Epithelial cell of proximal tubule (primary cell): ENCODE results near the gene GLIPR1L2. TPM values are rescaled to one million over a fixed set of nuclear protein-coding genes. Genes with fewer than 3 reads are reported as not detected.
"Not testable (repeated sequence)": the region's sequence is repeated elsewhere in the genome, so short reads cannot be mapped to it uniquely, and the experiment has no call there.

Experiments used
- DNase-seq: peaks from one replicate; pipeline ENCODE4 v3.0.0-alpha.2; 2011; ENCODE audit warnings: low read depth
- H3K4me3 ChIP-seq: 2 replicates; pipeline ENCODE4 v1.5.1; 2011; ENCODE audit warnings: low read depth, mild to moderate bottlenecking, low read length
- CTCF ChIP-seq: conservative IDR thresholded peaks from 2 replicates; pipeline ENCODE4 v1.5.1; 2012; ENCODE audit warnings: low read depth, mild to moderate bottlenecking, low read length
- total RNA-seq: library from RNA; depleted of rRNA; stranded (reverse); fragments of >200 nt; gene quantifications from 2 replicates; pipeline ENCODE4 v1.2.3, GENCODE V29; 2015

The GLIPR1L2 gene
- total RNA-seq, 1 donor from 2014 or later: 0.12 TPM

- no peak for TF ChIP-seq CTCF
- no peak overlapping the region for H3K4me3 ChIP-seq
- DNase-seq: no peak
Observed at GRCh38 chr12:75428767-75429166, 37.9 kb downstream of the GLIPR1L2 start.

- no peak for DNase-seq
- no peak for TF ChIP-seq CTCF
- H3K4me3 ChIP-seq: no peak overlapping the region
Observed at GRCh38 chr12:75432924-75433323, 42.0 kb downstream of the GLIPR1L2 start.

- H3K4me3 ChIP-seq: no peak overlapping the region
- TF ChIP-seq CTCF: peak; percentile 56
- no peak for DNase-seq
Observed at GRCh38 chr12:75437564-75437963, 46.7 kb downstream of the GLIPR1L2 start.

- no peak overlapping the region for H3K4me3 ChIP-seq
- TF ChIP-seq CTCF: no peak
- no peak for DNase-seq
Observed at GRCh38 chr12:75438059-75438754, 47.3 kb downstream of the GLIPR1L2 start.

- TF ChIP-seq CTCF: no peak
- no peak overlapping the region for H3K4me3 ChIP-seq
- DNase-seq: no peak
Observed at GRCh38 chr12:75439048-75439447, 48.2 kb downstream of the GLIPR1L2 start.

GRCh38 chr12:75439930-75440329, 49.0 kb downstream of the GLIPR1L2 start:
- DNase-seq: no peak
- no peak for TF ChIP-seq CTCF
- H3K4me3 ChIP-seq: no peak overlapping the region

- H3K4me3 ChIP-seq, DNase-seq: not testable (repeated sequence)
Observed at GRCh38 chr12:75441687-75442449, 51.0 kb downstream of the GLIPR1L2 start.

- not testable (repeated sequence) for H3K4me3 ChIP-seq, DNase-seq
Observed at GRCh38 chr12:75442454-75442853, 51.6 kb downstream of the GLIPR1L2 start.
